T-cell (primary cell): ENCODE data around the gene CORO7. TPM values are rescaled to one million over a fixed set of nuclear protein-coding genes. Genes with fewer than 3 reads are reported as not detected.
A peak's percentile ranks its signal among the peaks of the same experiment; 100 is the strongest.

Experiments used
- ATAC-seq, 4 experiments: fragments of 200-7000 bp in 3 of 4; fragments of 150-1000 bp in 1 of 4; cut with Tn5 transposase; replicated peaks in 1 of 4; 1 replicate in 3 of 4; 2 replicates in 1 of 4; pipeline ENCODE4 v1.10.0; 2021; ENCODE audit warnings: moderate library complexity in 3 of 4, mild to moderate bottlenecking in 2 of 4, moderate number of reproducible peaks in 1 of 4
- CTCF ChIA-PET, 2 donors: fragments of 300-600 bp; sonication (Branson Sonifier 250); formaldehyde crosslinking; loops; one replicate each; lab custom pipeline; 2022; ENCODE audit warnings: antibody characterized with exemption in 2 of 2; lab: Charles Lee
- POLR2A ChIA-PET, 2 donors: fragments of 300-600 bp; sonication (Branson Sonifier 250); formaldehyde crosslinking; loops; one replicate each; lab custom pipeline; 2022; ENCODE audit warnings: antibody characterized with exemption in 2 of 2; lab: Charles Lee
- DNase-seq, 35 experiments: peaks; one replicate each; pipeline versions ENCODE4 v3.0.0 to v3.0.0-alpha.2; 2013 to 2023
- H3K27ac ChIP-seq: one replicate; pipeline ENCODE4 v1.5.1; 2013; ENCODE audit warnings: low read length
- H3K27me3 ChIP-seq, 2 experiments: replicated peaks in 1 of 2; 1 replicate in 1 of 2; 2 replicates in 1 of 2; pipeline versions ENCODE4 v1.6.1 to v1.7.0; 2013; ENCODE audit warnings: low read length in 1 of 2, mixed read lengths in 1 of 2; ENCODE audit not compliant: control insufficient read depth in 2 of 2, insufficient read depth in 2 of 2; ENCODE audit errors: extremely low read depth in 1 of 2
- H3K36me3 ChIP-seq, 2 donors: 1 replicate in 1 of 2; 2 replicates in 1 of 2; pipeline versions ENCODE4 v1.6.1 to v1.7.0; 2013; ENCODE audit warnings: low read length in 1 of 2; ENCODE audit not compliant: control insufficient read depth in 2 of 2, insufficient read depth in 1 of 2; ENCODE audit errors: extremely low read depth in 1 of 2
- H3K4me1 ChIP-seq, 2 experiments: 1 replicate in 1 of 2; 2 replicates in 1 of 2; pipeline versions ENCODE4 v1.6.1 to v1.7.0; 2013; ENCODE audit warnings: low read length in 2 of 2, mixed read lengths in 1 of 2; ENCODE audit not compliant: insufficient read depth in 2 of 2, control insufficient read depth in 1 of 2; ENCODE audit errors: extremely low read depth in 1 of 2
- H3K4me3 ChIP-seq, 2 donors: 1 replicate in 1 of 2; 2 replicates in 1 of 2; pipeline versions ENCODE4 v1.5.1 to v1.7.0; 2013; ENCODE audit warnings: mild to moderate bottlenecking in 2 of 2, low read length in 1 of 2, moderate library complexity in 1 of 2; ENCODE audit not compliant: control insufficient read depth in 1 of 2; ENCODE audit errors: extremely low read depth in 1 of 2
- H3K9me3 ChIP-seq: 2 replicates; pipeline ENCODE4 v1.7.0; 2013
- H3K27ac Mint-ChIP-seq, 2 donors: one replicate each; pipeline ENCODE4 v1.8.0; 2020 to 2021; ENCODE audit warnings: mild to moderate bottlenecking in 2 of 2, mixed read lengths in 2 of 2
- H3K27me3 Mint-ChIP-seq, 2 donors: one replicate each; pipeline ENCODE4 v1.8.0; 2021 to 2022; ENCODE audit warnings: mixed read lengths in 2 of 2
- H3K36me3 Mint-ChIP-seq: one replicate; pipeline ENCODE4 v1.8.0; 2021; ENCODE audit warnings: mixed read lengths
- H3K4me1 Mint-ChIP-seq, 3 donors: one replicate each; pipeline ENCODE4 v1.8.0; 2020 to 2022; ENCODE audit warnings: mixed read lengths in 3 of 3, mild to moderate bottlenecking in 1 of 3
- H3K4me3 Mint-ChIP-seq, 3 donors: one replicate each; pipeline ENCODE4 v1.8.0; 2020 to 2022; ENCODE audit warnings: mild to moderate bottlenecking in 3 of 3, mixed read lengths in 3 of 3, moderate library complexity in 3 of 3
- H3K9me3 Mint-ChIP-seq, 3 donors: one replicate each; pipeline ENCODE4 v1.8.0; 2020 to 2022; ENCODE audit warnings: mixed read lengths in 3 of 3
- WGBS: methylation state at CpG from one replicate; pipeline ENCODE4 v1.1.5; 2013; ENCODE audit warnings: missing lambda C conversion rate; ENCODE audit not compliant: insufficient coverage; 5-methylcytosine and 5-hydroxymethylcytosine counted together
- total RNA-seq, 35 experiments: library from RNA in 6 of 35; stranded (reverse) in 6 of 35; fragments of 120-200 nt in 1 of 35; gene quantifications; one replicate each; pipeline versions ENCODE4 v1.2.1 to v1.2.4 and lab custom pipeline; 2013 to 2026

CORO7 gene
- total RNA-seq, 5 donors from 2014 or later (not counting 1 experiment from before 2014, with no cell fraction given), result 213 to 675 (median 230) TPM

DNA sequence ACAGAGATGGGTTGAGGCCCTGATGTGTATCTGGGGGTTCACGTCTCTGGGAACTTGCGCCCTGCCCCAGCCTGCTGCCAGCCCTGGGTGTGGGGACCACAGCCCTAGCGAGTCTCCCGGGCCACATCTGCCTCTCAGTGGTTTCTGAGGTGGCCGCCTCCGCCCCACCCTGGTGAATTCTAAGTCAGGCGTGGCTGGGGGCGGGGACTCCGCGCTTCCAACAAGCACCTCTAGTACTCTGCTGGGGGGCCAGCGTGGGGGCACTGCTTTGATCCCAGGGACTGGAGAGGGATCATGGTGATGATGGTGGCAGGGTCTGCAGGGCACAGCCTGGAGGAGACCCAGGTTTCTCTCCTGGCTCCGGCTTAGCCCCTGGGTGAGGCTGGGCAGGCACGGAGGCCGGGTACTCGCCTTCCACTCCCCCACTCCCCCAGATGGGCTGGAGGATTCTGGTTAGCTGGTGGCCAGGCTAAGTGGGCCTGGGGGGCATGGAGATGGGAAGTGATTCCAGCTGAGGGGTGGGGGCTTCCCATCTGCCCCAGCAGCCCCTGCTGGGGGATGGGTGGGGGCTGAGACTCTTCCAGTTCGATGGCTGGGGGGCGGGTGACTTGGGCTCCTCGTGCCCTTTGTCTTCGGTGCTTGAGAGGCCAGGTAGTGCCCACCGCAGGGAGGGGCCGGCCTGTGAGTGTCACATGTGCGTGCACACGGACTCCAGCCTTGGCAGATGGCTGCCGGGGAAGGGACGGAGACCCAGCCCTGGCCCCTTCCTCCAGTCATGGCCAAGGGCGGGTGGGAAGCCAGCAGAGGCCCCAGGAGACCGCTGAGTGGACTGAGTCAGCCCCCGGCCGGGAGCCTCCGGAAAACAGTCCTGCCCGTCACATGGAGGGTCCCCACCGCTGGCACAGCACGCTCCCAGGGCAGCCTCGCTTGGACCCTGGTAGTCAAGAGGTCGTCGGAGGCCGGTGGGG lies 96.7 kb downstream of the CORO7 start:
- CTCF ChIA-PET, result no interaction called here

DNA sequence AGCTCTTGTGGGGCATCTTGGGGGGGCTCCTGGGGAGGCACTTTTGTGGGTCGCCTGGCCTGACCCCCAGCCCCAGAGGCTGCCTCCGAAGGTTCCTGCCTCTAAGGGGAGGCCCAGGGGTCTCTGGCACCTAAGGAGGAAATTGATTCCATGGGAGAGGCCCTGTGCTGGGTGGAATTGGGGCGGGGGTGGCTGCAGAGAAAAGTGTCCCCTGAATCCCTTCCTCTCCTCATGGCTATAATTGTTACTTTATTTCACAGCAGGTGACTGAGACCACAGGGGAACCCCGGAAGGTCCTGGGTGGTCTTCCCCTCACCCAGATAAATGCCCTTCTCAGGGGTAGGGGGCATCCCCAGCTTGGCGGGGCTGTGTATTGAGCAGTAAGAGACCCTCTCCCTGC lies 97.4 kb downstream of the CORO7 start:
- DNase-seq (no peak), ATAC-seq (no peak)
- H3K4me3 ChIP-seq, result no peak overlapping the region
- H3K36me3 ChIP-seq, result no peaks in the 10 kb centered on the region
- peaks cover 0 to 38% of the 10 kb centered on the region in 2 experiments for H3K4me1 ChIP-seq
- peaks cover 10 to 13% of the 10 kb centered on the region in 2 donors for H3K27me3 Mint-ChIP-seq
- ChIA-PET POLR2A (no interaction called here), CTCF (interaction anchor here in 1 of 2 donors (0.5 kb wide), 1 partner anchor 11 kb away, joined by 5 read pairs; no protein-coding TSS in a partner anchor)
- H3K4me1 Mint-ChIP-seq, result peaks cover 11 to 16% (median 15%) of the 10 kb centered on the region in 3 donors
- peaks cover 7 to 56% of the 10 kb centered on the region in 2 experiments for H3K27me3 ChIP-seq
- H3K4me3 Mint-ChIP-seq, result no peak overlapping the region
- H3K9me3 Mint-ChIP-seq, result no peaks in the 10 kb centered on the region
- H3K27ac ChIP-seq, result no peak overlapping the region
- no peaks in the 10 kb centered on the region for H3K36me3 Mint-ChIP-seq
- no peaks in the 10 kb centered on the region for H3K9me3 ChIP-seq
- WGBS, result no CpG with 5 or more reads among the region's 5 CpGs
- H3K27ac Mint-ChIP-seq, result no peak overlapping the region

More for the DNA sequence above, 96.7 kb downstream of the CORO7 start:
- Mint-ChIP-seq H3K4me1 (peaks cover 3 to 8% (median 7%) of the 10 kb centered on the region in 3 donors), H3K36me3 (no peaks in the 10 kb centered on the region), H3K27ac (no peak overlapping the region), H3K9me3 (no peaks in the 10 kb centered on the region), H3K4me3 (no peak overlapping the region), H3K27me3 (peaks cover 2 to 5% of the 10 kb centered on the region in 2 donors)
- DNase-seq (peak in 30 of 35 experiments; percentile 25 to 72 (median 44)), ATAC-seq (peak; percentile 24 to 67 (median 38))
- WGBS, result 61% methylated on average over 31 of the region's 37 CpGs
- Histone ChIP-seq H3K4me3 (no peak overlapping the region), H3K27me3 (peaks cover 0 to 48% of the 10 kb centered on the region in 2 experiments), H3K9me3 (no peaks in the 10 kb centered on the region), H3K4me1 (peaks cover 0 to 31% of the 10 kb centered on the region in 2 experiments), H3K27ac (no peak overlapping the region), H3K36me3 (no peaks in the 10 kb centered on the region)
- POLR2A ChIA-PET, result interaction anchor here in 1 of 2 donors (0.7 kb wide), 1 partner anchor 67 kb away, joined by 12 read pairs; no protein-coding TSS in a partner anchor

DNA sequence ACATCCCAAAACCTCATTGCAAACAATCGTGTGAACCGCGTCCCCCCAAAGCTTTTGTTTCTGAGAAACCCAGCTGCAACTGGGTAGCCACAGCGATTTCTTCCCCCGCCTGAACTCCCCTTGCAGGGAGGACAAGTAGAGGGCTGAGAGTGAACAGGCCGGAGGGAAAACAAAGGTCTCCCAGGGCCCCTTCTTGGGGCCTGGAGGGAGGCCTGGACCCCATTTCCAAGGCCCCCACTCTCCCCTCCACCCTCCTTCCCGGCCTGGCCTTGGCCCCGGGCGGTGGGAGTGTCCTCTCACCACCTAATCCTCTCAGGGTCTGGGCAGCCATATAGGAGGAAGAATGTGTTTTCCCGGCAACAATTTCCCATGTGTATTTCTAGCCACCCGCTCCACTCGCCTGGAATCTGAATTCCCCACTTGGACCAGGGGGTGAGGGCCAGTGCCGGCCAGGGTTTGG lies 97.9 kb downstream of the CORO7 start:
- Histone ChIP-seq H3K36me3 (no peaks in the 10 kb centered on the region), H3K4me1 (peaks cover 0 to 43% of the 10 kb centered on the region in 2 experiments), H3K27me3 (peaks cover 7 to 60% of the 10 kb centered on the region in 2 experiments), H3K27ac (no peak overlapping the region), H3K9me3 (no peaks in the 10 kb centered on the region), H3K4me3 (no peak overlapping the region)
- H3K36me3 Mint-ChIP-seq, result no peaks in the 10 kb centered on the region
- no peak for DNase-seq
- H3K4me1 Mint-ChIP-seq, result peaks cover 12 to 17% (median 16%) of the 10 kb centered on the region in 3 donors
- ChIA-PET CTCF (interaction anchor here in 1 of 2 donors (0.5 kb wide), 1 partner anchor 10 kb away, joined by 5 read pairs; no protein-coding TSS in a partner anchor), POLR2A (no interaction called here)
- ATAC-seq, result no peak
- no peak overlapping the region for H3K27ac Mint-ChIP-seq
- 97% methylated on average over 5 of the region's 13 CpGs for WGBS
- peak overlapping the region in 1 of 3 donors; percentile 48 for H3K4me3 Mint-ChIP-seq
- H3K9me3 Mint-ChIP-seq, result no peaks in the 10 kb centered on the region
- H3K27me3 Mint-ChIP-seq, result peaks cover 10 to 13% of the 10 kb centered on the region in 2 donors

DNA sequence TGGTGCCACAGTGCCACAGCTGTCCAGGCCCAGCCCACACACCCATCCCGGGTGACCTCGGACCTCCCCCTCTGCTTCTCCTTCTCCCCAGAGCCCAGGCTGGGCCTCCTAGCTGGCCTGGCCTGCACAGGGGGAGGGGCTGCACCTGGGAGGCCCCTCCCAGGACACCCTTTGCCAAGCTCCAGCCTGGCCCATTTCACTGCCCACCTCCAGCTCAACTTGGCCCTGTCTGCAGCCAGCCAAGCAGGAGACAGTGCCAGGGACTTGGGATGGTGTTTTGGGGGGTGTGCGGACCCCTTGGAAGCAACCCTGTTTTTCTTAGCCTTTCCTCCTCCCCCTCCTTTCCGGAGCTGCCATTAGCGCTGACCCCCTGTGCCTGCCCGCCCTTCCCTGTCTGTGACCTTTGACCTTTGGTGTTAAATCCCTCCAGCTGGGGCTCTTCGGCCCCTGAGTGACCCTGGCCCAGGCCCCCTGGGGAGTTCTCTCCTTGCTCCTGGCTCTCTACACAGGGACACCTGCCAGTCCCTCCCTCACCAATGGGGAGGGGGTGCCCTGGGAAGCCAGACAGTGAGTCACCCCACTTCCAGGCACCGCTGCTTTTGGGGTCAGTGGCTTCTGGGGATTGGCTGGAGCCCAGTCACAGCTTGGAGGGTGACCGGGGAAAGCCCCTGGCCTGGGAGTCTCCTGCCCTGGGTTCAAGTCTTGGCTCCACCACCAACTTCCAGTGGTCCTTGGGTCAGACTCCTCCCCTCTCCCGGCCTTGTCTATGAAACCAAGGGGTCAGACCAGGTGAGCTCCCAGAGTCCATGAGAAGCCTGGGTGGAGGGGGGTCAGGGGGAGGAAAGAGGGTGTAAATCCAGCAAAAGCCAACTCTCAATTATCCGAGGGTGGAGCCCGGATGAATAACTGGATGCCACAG lies 98.6 kb downstream of the CORO7 start:
- peaks cover 7 to 67% of the 10 kb centered on the region in 2 experiments for H3K27me3 ChIP-seq
- Mint-ChIP-seq H3K27ac (no peak overlapping the region), H3K4me1 (peaks cover 12 to 17% (median 16%) of the 10 kb centered on the region in 3 donors), H3K4me3 (peak overlapping the region in 2 of 3 donors; percentile 39 to 48), H3K27me3 (peaks cover 10 to 13% of the 10 kb centered on the region in 2 donors), H3K9me3 (no peaks in the 10 kb centered on the region), H3K36me3 (no peaks in the 10 kb centered on the region)
- H3K27ac ChIP-seq, result no peak overlapping the region
- DNase-seq (no peak), ATAC-seq (no peak)
- H3K4me3 ChIP-seq, result no peak overlapping the region
- POLR2A ChIA-PET, result no interaction called here
- 100% methylated on average over 1 of the region's 12 CpGs for WGBS
- CTCF ChIA-PET, result no interaction called here
- H3K4me1 ChIP-seq, result peaks cover 0 to 45% of the 10 kb centered on the region in 2 experiments
- H3K36me3 ChIP-seq, result no peaks in the 10 kb centered on the region
- no peaks in the 10 kb centered on the region for H3K9me3 ChIP-seq

DNA sequence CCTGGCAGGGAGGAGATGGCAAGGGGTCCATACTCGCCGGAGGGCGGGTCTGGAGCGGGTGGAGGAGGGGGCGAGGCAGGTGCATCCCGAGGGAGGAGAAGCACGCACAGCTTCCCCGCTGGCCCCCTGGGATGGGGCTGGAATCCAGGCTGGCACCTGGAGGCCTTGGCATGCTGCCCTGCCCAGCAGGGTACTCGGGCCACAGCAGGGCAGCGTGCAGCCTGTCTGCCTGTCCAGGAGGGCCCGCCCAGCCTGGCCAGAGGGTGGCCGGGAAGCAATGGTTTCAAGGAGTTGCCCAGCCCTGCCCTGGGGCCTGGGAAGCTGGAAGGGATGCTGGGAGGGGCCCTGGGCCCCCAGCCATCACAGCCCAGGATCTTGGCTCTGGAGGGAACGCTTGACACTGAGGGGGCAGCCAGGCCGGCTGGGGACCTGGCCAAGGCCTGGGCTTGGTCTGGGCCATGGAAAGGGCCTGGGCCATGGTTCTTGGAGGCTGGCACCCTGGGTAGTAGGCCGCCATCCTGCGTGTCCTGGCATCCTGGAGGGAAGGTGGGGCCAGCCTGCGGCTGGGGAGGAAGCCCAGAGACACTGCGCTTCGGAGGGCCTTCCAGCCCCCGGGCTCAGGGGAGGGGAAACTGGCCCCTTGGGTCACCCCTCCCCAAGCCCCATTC lies 99.4 kb downstream of the CORO7 start:
- ChIA-PET CTCF (no interaction called here), POLR2A (no interaction called here)
- Mint-ChIP-seq H3K4me3 (peak overlapping the region; percentile 34 to 51 (median 48)), H3K4me1 (peaks cover 12 to 17% (median 16%) of the 10 kb centered on the region in 3 donors), H3K27ac (no peak overlapping the region), H3K9me3 (no peaks in the 10 kb centered on the region), H3K36me3 (no peaks in the 10 kb centered on the region), H3K27me3 (peaks cover 10 to 13% of the 10 kb centered on the region in 2 donors)
- H3K36me3 ChIP-seq, result no peaks in the 10 kb centered on the region
- WGBS, result 93% methylated on average over 16 of the region's 20 CpGs
- H3K4me1 ChIP-seq, result peaks cover 0 to 45% of the 10 kb centered on the region in 2 experiments
- no peaks in the 10 kb centered on the region for H3K9me3 ChIP-seq
- ATAC-seq (no peak), DNase-seq (no peak)
- no peak overlapping the region for H3K27ac ChIP-seq
- H3K4me3 ChIP-seq, result no peak overlapping the region
- H3K27me3 ChIP-seq, result peaks cover 7 to 75% of the 10 kb centered on the region in 2 experiments
